Measurements from ENCODE around the gene ARHGAP18.
"Not testable (repeated sequence)": the region's sequence is repeated elsewhere in the genome, so short reads cannot be mapped to it uniquely, and the experiment has no call there.

ARHGAP18 gene

DNA sequence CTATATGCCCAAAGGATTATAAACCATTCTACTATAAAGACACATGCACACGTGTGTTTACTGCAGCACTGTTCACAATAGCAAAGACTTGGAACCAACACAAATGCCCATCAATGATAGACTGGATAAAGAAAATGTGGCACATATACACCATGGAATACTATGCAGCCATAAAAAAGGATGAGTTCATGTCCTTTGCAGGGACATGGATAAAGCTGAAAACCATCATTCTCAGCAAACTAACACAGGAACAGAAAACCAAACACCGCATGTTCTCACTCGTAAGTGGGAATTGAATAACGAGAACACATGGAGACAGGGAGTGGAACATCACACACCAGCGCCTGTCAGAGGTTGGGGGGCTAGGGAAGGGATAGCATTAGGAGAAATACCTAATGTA is 135.4 kb downstream of the ARHGAP18 start:
- DNase-seq, result not testable (repeated sequence)

DNA sequence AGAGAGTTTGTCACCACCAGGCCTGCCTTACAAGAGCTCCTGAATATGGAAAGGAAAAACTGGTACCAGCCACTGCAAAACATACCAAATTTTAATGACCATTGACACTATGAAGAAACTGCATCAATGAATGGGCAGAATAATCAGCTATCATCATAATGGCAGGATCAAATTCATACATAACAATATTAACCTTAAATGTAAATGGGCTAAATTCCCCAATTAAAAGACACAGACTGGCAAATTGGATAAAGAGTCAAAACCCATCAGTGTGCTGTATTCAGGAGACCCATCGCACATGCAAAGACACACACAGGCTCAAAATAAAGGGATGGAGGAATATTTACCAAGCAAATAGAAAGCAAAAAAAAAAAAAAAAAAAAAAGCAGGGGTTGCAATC is 139.0 kb downstream of the ARHGAP18 start:
- DNase-seq, result not testable (repeated sequence)

DNA sequence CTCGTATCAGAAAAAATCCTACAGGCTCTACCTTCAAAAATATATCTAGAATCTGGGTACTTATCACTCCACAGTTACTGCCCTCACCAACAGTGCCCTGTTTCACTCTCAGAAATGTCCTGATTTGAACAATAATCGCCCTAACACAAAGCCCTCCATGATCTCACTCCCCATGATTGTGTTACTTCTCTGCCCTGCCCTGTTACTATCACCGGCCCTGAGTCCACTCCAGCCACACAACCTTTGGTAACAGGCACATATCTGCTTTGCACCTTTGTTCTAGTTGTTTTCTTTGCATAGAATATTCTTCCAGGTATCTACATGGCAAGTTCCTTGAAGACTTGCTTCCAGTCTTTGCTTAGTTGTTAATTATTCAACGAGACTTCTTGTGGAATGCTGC is 142.0 kb downstream of the ARHGAP18 start:
- no peak for DNase-seq

DNA sequence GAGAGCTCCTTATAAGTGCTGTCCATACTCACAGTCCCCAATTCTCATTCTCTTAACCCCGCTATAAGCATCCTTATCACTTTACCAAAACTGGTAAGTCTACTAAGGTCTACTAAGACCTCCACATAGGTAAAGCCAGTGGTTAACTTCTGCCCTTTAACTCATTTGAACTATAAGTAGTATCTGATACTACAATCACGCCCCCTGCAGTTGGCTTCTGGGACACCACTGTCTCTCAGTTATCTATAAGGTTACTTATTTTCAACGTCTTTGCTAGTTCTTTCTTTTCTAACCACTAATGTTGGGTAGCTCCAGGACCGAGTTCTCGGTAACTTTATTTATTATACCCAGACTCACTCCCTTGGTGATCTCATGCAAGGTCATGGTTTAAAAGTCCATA is 142.6 kb downstream of the ARHGAP18 start:
- DNase-seq, result no peak

DNA sequence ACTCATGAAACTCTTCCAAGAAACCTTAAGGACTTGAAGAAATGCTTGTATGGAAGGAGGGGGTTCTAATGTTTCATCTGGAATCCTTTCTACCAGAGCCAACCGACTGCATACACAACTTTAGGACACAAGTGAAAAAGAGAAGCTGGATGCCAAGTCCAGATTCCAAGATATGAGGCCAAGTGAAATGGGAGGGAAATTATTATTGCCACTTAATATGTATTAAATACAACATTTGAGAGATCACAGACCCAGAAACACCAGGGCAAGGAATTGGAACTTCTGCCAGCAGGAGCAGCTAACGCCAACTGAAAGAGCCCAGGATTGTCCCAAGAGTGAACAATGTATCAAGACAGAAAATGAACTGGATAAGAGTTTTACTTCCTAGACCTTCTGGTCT is 144.2 kb downstream of the ARHGAP18 start:
- DNase-seq, result no peak

DNA sequence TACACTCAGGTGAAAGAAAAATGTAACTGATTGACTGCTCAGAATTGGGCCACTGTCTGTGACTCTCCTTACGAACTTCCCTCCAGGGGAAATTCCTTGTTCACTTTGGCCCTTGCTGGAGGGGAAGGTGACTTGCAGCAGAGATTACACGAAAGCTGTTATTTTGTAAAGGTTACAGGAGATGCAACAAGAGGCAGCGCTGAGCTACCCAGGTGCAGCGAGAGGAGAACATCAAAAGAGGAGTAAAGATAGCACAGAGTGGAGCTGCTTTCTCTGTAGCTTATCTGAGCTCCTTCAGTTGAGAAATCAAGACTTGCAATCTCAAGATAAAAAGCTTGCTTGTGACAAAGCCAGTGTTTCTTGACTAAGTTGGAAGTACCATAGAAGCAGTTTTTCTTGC is 144.6 kb downstream of the ARHGAP18 start:
- no peak for DNase-seq

DNA sequence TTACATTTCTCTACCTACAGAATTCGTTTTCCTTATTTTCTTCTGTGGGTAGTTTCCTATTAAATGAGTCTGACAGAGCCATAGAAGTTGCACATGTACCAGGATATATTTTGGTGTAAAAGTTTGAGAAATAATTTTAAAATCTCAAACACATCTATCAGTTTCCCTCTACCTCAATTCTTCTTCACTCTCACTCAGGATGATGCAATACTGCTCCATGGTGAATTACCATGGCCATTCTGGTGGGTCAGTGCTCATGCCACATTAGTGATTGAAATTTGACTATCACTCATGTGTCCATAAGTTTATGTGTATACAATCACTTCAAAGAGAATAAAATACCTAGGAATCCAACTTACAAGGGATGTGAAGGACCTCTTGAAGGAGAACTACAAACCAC is 151.7 kb downstream of the ARHGAP18 start:
- DNase-seq, result no peak

DNA sequence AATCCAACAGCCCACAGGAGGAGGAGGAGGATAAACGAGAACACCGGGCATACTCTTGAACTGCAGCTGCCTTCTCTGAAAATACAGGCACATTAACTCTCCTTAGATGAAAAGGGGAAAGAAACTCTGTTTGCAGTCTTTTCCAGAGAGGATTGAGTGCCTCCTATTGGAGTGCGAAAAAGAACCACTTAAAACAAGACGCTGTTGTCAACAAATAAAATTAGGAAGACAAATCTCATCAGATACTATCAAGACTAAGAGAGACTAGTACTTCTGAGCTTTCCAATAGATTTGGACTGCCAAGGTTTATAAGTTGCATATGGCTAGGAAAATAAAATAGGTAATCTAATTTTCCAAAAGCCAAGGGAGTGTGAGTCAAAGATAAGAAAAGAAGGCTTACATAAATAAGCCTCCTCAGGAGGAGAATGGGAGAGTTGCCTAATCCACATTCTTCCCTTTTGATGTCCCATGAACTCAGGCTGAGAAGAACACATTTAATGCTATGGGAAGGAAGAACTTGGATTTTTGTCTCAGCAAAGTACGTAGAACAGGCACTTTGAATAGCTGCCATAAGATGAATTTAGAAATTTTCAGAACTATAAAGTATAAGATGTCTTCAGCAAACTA is 154.7 kb downstream of the ARHGAP18 start:
- no peak for DNase-seq

DNA sequence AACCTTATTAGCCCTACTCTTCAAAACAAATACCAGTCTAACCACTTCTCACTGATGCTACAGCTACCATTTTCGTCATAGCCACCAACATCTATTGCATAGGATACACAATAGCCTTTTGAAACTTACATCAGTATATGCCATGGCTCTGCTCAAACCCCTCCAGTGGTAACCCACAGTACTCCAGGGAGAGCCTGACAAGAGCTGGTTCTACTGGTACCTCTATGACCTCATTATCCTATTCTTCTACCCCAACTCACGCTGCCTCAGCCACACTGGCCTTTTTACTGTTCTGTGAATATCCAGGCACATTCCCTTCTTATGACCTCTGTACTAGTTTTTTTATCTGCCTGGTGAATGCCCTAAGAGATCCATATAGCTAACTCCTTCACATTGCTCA is 157.6 kb downstream of the ARHGAP18 start:
- no peak for DNase-seq

DNA sequence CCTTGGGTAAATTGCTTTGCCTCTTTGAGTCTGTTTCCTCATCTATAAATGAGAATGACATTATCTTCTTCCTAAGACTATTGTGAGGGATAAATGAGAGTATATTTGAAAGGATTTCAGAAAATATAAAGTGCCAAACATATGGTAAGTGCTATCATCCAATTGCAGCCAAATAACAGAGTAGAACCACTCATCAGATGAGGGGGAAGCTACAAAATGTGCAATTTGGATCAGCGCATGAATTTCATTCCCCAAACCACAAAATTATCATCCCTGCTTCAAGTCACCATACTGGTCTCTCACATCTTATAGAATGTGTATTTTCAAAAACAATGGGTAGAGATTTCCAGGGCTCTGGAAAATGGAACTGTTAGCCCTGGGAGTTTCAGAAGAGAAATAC is 158.5 kb downstream of the ARHGAP18 start:
- DNase-seq, result no peak

DNA sequence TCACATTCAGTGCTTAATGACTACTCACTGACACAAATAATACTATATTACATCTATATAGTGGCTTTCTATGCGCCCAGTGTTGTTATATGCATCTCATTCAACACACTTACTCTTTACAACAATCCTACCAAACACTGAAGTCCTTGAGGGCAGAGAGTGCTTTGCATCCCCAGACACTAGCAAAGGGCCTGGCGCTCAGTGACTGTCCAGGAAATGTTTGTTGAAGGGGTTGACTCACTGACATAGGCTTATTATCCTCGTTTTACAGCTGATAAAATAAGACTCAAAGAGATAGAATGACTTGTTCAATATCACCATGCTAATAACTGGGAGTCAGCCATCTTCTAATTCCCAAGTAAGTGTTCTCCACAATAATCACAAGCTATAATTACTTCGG is 163.3 kb downstream of the ARHGAP18 start:
- no peak for DNase-seq

DNA sequence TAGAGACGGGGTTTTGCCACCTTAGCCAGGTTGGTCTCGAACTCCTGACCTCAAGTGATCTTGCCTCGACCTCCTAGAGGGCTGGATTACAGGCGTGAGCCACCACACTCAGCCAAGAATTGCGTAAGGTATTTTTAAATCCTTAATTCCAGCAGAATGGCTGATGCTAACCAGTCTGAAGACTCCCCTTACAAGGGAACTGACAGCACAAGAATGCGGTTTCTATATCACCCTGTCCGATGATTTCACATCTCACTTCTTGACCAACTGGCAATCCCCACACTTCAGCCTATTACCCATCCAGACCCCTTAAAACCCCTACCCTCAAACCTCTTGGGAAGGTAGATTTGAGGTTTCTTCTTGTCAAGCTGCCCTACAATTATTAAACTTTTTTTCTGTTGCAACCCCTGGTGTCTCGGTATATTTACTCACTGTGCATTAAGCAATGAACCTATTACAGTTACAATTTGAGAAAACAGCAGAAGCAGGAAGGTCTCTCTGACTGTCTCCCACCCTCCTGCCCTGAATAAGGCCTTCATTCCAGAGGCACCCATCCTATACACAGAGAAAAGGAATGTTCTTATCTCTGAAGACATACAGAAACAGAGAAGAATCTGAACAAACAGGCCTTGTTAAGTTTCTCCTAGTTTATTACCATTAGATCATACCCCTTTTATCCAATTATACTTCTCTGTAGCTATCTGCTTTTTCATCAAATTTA is 164.9 kb downstream of the ARHGAP18 start:
- DNase-seq, result no peak

DNA sequence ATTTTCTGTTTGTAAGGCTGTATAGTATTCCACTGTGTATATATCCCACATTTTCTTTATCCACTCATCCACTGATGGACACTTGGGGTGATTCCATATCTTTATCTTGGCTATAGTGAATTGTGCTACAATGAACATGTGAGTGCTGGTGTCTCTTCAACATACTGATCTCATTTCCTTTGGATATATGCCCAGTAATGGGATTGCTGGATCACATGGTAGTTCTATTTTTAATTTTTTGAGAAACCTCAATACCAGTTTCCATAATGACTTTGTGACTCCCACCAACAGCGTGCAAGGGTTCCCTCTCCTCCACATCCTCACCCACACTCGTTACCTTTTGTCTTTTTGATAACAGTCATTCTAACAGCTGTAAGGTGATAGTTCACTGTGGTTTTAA is 166.0 kb downstream of the ARHGAP18 start:
- DNase-seq, result no peak

DNA sequence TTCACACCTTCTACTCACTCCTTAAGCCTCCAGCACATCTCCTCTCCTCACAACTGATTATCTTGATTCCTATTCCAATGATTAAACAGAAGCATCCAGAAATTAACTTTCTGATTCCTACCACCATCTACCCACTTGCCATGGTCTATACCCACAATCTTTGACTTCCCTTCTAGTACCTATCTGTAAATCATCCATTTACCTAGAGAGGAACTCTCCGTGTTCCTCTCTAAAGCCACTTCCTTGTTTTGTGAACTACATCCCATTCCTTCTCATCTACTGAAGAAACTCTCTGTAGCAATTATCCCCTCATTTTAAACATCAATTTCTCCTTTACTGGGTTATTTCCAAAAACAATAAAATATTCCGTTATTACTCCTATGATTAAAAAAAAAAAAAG is 167.3 kb downstream of the ARHGAP18 start:
- no peak for DNase-seq

DNA sequence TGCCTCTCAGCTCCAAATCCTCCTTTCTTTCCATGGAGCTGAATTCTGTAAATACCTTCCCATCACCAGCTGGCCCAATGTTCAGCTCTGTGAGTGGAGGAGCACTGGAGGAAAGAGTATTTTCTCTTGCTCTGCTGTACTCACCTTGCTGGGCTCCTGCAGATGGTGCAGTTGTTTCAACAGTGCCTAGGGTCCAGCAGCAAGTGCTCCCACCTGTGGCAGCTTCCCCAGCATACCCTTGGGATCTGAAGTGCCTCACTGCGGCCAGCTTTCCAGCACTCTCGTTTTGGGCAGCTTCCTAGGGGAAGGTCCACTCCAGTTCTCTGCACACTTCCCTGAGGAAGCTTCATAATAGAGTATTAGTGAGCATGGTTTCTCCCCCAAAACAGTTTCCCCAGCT is 170.9 kb downstream of the ARHGAP18 start:
- no peak for DNase-seq

DNA sequence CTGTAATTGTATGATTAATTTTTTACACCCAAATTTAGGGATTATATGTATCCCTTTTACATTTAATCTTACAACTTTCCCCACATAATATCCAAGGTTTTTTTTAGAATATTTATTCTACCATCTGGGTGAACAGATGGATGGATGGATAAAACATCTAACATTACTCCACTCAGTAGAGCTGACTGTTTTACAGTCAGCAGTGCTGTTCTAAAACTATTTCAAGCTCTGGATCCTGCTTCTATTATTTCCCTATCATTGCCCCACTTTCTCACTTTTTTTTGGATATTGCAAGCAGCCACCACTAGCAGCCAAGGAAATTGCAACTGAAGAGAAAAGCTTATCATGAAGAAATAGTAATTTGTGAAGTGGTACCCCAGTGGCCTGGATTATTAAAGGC is 173.7 kb downstream of the ARHGAP18 start:
- DNase-seq, result no peak

DNA sequence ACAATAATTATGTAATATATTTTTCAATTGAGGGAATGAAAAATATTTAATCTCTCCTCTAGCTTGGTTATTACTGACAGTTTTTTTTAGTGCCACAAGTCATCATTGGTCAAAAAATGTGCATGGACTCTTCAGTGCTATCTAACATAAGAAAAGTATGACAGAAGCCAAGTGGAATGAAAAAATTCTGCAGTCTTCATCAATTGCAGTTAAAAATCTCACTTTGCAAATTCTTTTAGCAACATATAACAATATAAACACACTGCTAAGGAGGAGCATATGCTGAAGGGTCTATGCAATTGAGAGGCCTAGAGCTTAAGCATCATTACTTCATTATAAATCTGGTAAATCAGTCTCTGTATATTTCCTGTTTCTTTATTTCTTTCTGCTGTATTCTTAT is 175.1 kb downstream of the ARHGAP18 start:
- DNase-seq, result no peak

All from activated gamma-delta T cell (primary cell).